Measurements from ENCODE around the gene UIMC1. TPM values are rescaled to one million over a fixed set of nuclear protein-coding genes. Genes with fewer than 3 reads are reported as not detected.

Gene UIMC1
- total RNA-seq, 1 experiment from 2014 or later, result 38.4 TPM

DNA sequence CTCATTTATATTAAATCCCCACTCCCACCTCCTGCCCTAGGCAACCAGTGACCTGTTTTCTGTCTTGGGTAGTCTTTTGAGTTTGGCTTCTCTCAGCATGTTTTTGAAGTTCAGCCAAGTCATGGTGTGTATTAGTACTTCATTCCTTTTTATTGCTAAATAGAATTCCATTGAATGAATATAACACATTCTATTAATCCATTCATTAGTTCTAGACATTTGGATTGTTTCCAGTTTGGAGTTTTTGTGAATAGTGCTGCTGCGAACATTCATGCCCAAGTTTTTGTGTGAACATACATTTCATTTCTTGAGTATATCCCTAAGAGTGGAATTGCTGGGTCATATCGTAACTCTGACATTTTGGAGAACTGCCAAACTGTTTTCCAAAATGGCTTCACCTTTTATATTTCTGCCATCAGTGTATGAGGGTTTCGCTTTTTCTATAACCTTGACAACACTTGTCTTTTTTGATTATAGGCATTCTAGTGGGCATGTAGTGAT, 18.6 kb upstream of the UIMC1 start:
- Histone ChIP-seq H3K36me3 (ENCODE audit: control insufficient read depth in 1 of 2, insufficient read depth in 2 of 2, low read length in 2 of 2) (peaks cover 0 to 7% of the 10 kb centered on the region in 2 experiments; a peak in 1 of 4 replicates), H4K20me1 (ENCODE audit: insufficient read depth) (no peaks in the 10 kb centered on the region), H3K4me1 (ENCODE audit: control insufficient read depth in 1 of 2, insufficient read depth in 2 of 2, low read length in 2 of 2) (peaks cover 7 to 18% of the 10 kb centered on the region in 2 experiments; a peak in 3 of 4 replicates), H3K9me3 (ENCODE audit: control insufficient read depth in 1 of 2, insufficient read depth in 1 of 2, low read depth in 1 of 2, low read length in 2 of 2) (no peaks in the 10 kb centered on the region), H2AFZ (ENCODE audit: low read depth, low read length, poor library complexity, severe bottlenecking) (no peak overlapping the region), H3K27ac (ENCODE audit: low read depth, low read length) (no peak overlapping the region), H3K9me2 (ENCODE audit: insufficient read depth) (no peaks in the 10 kb centered on the region), H3K79me2 (ENCODE audit: insufficient read depth, low read length) (peaks cover 69% of the 10 kb centered on the region), H3K27me3 (ENCODE audit: insufficient read depth, low read length) (no peaks in the 10 kb centered on the region), H3K4me2 (ENCODE audit: low read length) (no peak overlapping the region), H3K4me3 (replicated peaks in 1 of 2; ENCODE audit: low read depth in 1 of 2, low read length in 2 of 2) (no peak overlapping the region), H3K9ac (ENCODE audit: low read length) (no peak overlapping the region)
- no TSS peak for BruUV-seq (replicated peaks)
- TF ChIP-seq POLR2AphosphoS5 (IDR thresholded peaks at IDR 0.05; ENCODE audit: low read depth, low read length), result no peak
- TF ChIP-seq POLR2A (IDR thresholded peaks at IDR 0.05; ENCODE audit: borderline replicate concordance, extremely low read depth, insufficient read depth, insufficient read length), result no peak
- TF ChIP-seq EZH2 (IDR thresholded peaks at IDR 0.05), result no peak
- TF ChIP-seq CTCF (IDR thresholded peaks at IDR 0.05 in 2 of 3, conservative IDR thresholded peaks at IDR 0.05 in 1 of 3; ENCODE audit: borderline replicate concordance in 1 of 3, insufficient read depth in 1 of 3, low read depth in 2 of 3, low read length in 2 of 3), result no peak
- TF ChIP-seq, protein P1, sequence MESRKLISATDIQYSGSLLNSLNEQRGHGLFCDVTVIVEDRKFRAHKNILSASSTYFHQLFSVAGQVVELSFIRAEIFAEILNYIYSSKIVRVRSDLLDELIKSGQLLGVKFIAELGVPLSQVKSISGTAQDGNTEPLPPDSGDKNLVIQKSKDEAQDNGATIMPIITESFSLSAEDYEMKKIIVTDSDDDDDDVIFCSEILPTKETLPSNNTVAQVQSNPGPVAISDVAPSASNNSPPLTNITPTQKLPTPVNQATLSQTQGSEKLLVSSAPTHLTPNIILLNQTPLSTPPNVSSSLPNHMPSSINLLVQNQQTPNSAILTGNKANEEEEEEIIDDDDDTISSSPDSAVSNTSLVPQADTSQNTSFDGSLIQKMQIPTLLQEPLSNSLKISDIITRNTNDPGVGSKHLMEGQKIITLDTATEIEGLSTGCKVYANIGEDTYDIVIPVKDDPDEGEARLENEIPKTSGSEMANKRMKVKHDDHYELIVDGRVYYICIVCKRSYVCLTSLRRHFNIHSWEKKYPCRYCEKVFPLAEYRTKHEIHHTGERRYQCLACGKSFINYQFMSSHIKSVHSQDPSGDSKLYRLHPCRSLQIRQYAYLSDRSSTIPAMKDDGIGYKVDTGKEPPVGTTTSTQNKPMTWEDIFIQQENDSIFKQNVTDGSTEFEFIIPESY (IDR thresholded peaks at IDR 0.05; ENCODE audit: extremely low read depth, insufficient replicate concordance, low read length), result no peak
- TF ChIP-seq SP1 (IDR thresholded peaks at IDR 0.05; ENCODE audit: low read depth), result no peak
- no peak for TF ChIP-seq TCF7L2 (IDR thresholded peaks at IDR 0.05; ENCODE audit: borderline replicate concordance, extremely low read depth, insufficient read depth, insufficient read length)
- TF ChIP-seq CEBPB (IDR thresholded peaks at IDR 0.05; ENCODE audit: low read depth), result no peak
- no peak for TF ChIP-seq SIN3A (IDR thresholded peaks at IDR 0.05; ENCODE audit: low read depth)
- TF ChIP-seq EGR1 (IDR thresholded peaks at IDR 0.05; ENCODE audit: low read depth), result no peak
- TF ChIP-seq RAD21 (IDR thresholded peaks at IDR 0.05; ENCODE audit: low read depth), result no peak
- no peak for TF ChIP-seq FOSL1 (IDR thresholded peaks at IDR 0.05; ENCODE audit: low read depth)
- TF ChIP-seq ZFX (IDR thresholded peaks at IDR 0.05), result no peak
- no peak for TF ChIP-seq ZNF274 (IDR thresholded peaks at IDR 0.05; ENCODE audit: low read depth, low read length)
- TF ChIP-seq ELF1 (IDR thresholded peaks at IDR 0.05; ENCODE audit: borderline replicate concordance, low read depth), result no peak
- no peak for TF ChIP-seq EZH2phosphoT487 (IDR thresholded peaks at IDR 0.05; ENCODE audit: borderline replicate concordance)
- no peak for TF ChIP-seq MAX (IDR thresholded peaks at IDR 0.05)
- ChIA-PET POLR2A (no interaction called here), CTCF (no interaction called here), RAD21 (ENCODE audit: low non-redundant PET in 1 of 2, low total read pairs in 2 of 2, uncharacterized antibody in 2 of 2, unreplicated experiment in 2 of 2) (no interaction called here)
- DNase-seq (ENCODE audit: low read depth, low spot score) (no peak), ATAC-seq (no peak)
- intact Hi-C loops (cut with micrococcal nuclease), result no loop called here

Data from HCT116 (cell line).